Kidney epithelial cell (primary cell): ENCODE data around the gene KAT6B. TPM values are rescaled to one million over a fixed set of nuclear protein-coding genes. Genes with fewer than 3 reads are reported as not detected.

Experiments used
- DNase-seq: peaks from one replicate; pipeline ENCODE4 v3.0.0-alpha.2; 2010; ENCODE audit warnings: low read depth
- H3K27me3 ChIP-seq: 2 replicates; pipeline ENCODE4 v1.6.0; 2011; ENCODE audit warnings: low read length; ENCODE audit not compliant: control insufficient read depth, insufficient read depth
- H3K36me3 ChIP-seq: 2 replicates; pipeline ENCODE4 v1.5.1; 2011; ENCODE audit warnings: low read length; ENCODE audit not compliant: control insufficient read depth, insufficient read depth
- H3K4me3 ChIP-seq: 2 replicates; pipeline ENCODE4 v1.5.1; 2011; ENCODE audit warnings: low read depth, mild to moderate bottlenecking, control low read depth, low read length
- CTCF ChIP-seq: IDR thresholded peaks from 2 replicates; pipeline ENCODE4 v1.5.1; 2011; ENCODE audit warnings: mild to moderate bottlenecking, moderate library complexity, low read length, control low read depth, inconsistent platforms; ENCODE audit not compliant: insufficient read depth, poor library complexity, severe bottlenecking
- total RNA-seq: library from RNA; depleted of rRNA; stranded (reverse); fragments of >200 nt; gene quantifications from 2 replicates; pipeline ENCODE4 v1.2.3, GENCODE V29; 2015

Gene KAT6B
- total RNA-seq, 1 donor from 2014 or later, result 8.0 TPM

- Histone ChIP-seq H3K36me3 (no peaks in the 10 kb centered on the region), H3K4me3 (no peak overlapping the region), H3K27me3 (no peaks in the 10 kb centered on the region)
- DNase-seq, result no peak
- no peak for TF ChIP-seq CTCF
Observed at GRCh38 chr10:75018686-75019307, 192.4 kb downstream of the KAT6B start.

- peak; percentile 35 for TF ChIP-seq CTCF
- no peaks in the 10 kb centered on the region for H3K27me3 ChIP-seq
- no peaks in the 10 kb centered on the region for H3K36me3 ChIP-seq
- no peak overlapping the region for H3K4me3 ChIP-seq
- no peak for DNase-seq
Observed at GRCh38 chr10:75019370-75019769, 193.0 kb downstream of the KAT6B start.

- TF ChIP-seq CTCF, result no peak
Observed at GRCh38 chr10:75020168-75020567, 193.8 kb downstream of the KAT6B start.

GRCh38 chr10:75021379-75022249, 195.2 kb downstream of the KAT6B start:
- H3K36me3 ChIP-seq, result no peaks in the 10 kb centered on the region
- no peaks in the 10 kb centered on the region for H3K27me3 ChIP-seq
- TF ChIP-seq CTCF, result no peak
- no peak overlapping the region for H3K4me3 ChIP-seq
- no peak for DNase-seq

More at GRCh38 chr10:75020168-75020567, 193.8 kb downstream of the KAT6B start:
- Histone ChIP-seq H3K27me3 (no peaks in the 10 kb centered on the region), H3K36me3 (no peaks in the 10 kb centered on the region), H3K4me3 (no peak overlapping the region)
- DNase-seq, result no peak

GRCh38 chr10:75023074-75023473, 196.7 kb downstream of the KAT6B start:
- H3K4me3 ChIP-seq, result no peak overlapping the region
- H3K27me3 ChIP-seq, result no peaks in the 10 kb centered on the region
- no peak for TF ChIP-seq CTCF
- no peak for DNase-seq
- no peaks in the 10 kb centered on the region for H3K36me3 ChIP-seq
